HG02870 (cell line): ENCODE results near the gene SLC6A18.

ENCODE experiments used
- ATAC-seq: cut with Tn5 transposase; IDR thresholded peaks from one replicate; pipeline ENCODE4 v1.9.1; 2021; ENCODE audit warnings: mild to moderate bottlenecking, moderate library complexity; ENCODE audit not compliant: unreplicated experiment

SLC6A18 gene

GRCh38 chr5:1202026-1202797 lies 23.0 kb upstream of the SLC6A18 start:
- ATAC-seq: no peak

GRCh38 chr5:1202798-1203185 lies 22.4 kb upstream of the SLC6A18 start:
- no peak for ATAC-seq

- ATAC-seq: no peak
Measured at GRCh38 chr5:1203311-1203967, 21.7 kb upstream of the SLC6A18 start.

GRCh38 chr5:1203968-1204692 lies 21.1 kb upstream of the SLC6A18 start:
- no peak for ATAC-seq

GRCh38 chr5:1204693-1205242 lies 20.4 kb upstream of the SLC6A18 start:
- ATAC-seq: no peak

- ATAC-seq: no peak
Measured at GRCh38 chr5:1205255-1206180, 19.7 kb upstream of the SLC6A18 start.

GRCh38 chr5:1206521-1207412 lies 18.4 kb upstream of the SLC6A18 start:
- ATAC-seq: no peak

- ATAC-seq: no peak
Measured at GRCh38 chr5:1207555-1207954, 17.6 kb upstream of the SLC6A18 start.

GRCh38 chr5:1208221-1208742 lies 16.9 kb upstream of the SLC6A18 start:
- no peak for ATAC-seq

GRCh38 chr5:1208743-1209488 lies 16.3 kb upstream of the SLC6A18 start:
- no peak for ATAC-seq

- ATAC-seq: no peak
Measured at GRCh38 chr5:1209489-1209852, 15.7 kb upstream of the SLC6A18 start.

GRCh38 chr5:1209896-1210776 lies 15.0 kb upstream of the SLC6A18 start:
- no peak for ATAC-seq

- ATAC-seq: no peak
Measured at GRCh38 chr5:1210832-1211251, 14.3 kb upstream of the SLC6A18 start.

GRCh38 chr5:1211701-1212100 lies 13.5 kb upstream of the SLC6A18 start:
- ATAC-seq: no peak

- ATAC-seq: no peak
Measured at GRCh38 chr5:1212271-1212670, 12.9 kb upstream of the SLC6A18 start.

GRCh38 chr5:1212881-1213280 lies 12.3 kb upstream of the SLC6A18 start:
- ATAC-seq: no peak

GRCh38 chr5:1213508-1214162 lies 11.5 kb upstream of the SLC6A18 start:
- no peak for ATAC-seq
